Neutrophil (primary cell): ENCODE data around the gene TPRA1.

Source experiments
- H3K27ac ChIP-seq: fragments of 200-600 bp; sonication (generic); 2 replicates; pipeline ENCODE4 v1.5.1; 2016; ENCODE audit warnings: mild to moderate bottlenecking, moderate library complexity
- H3K27me3 ChIP-seq: fragments of 200-600 bp; sonication (generic); 2 replicates; pipeline ENCODE4 v1.6.0; 2016; ENCODE audit warnings: mild to moderate bottlenecking
- H3K36me3 ChIP-seq: fragments of 200-600 bp; sonication (generic); 2 replicates; pipeline ENCODE4 v1.5.1; 2017
- H3K4me1 ChIP-seq, 2 experiments: fragments of 200-600 bp in 1 of 2; sonication (generic) in 1 of 2; 1 replicate in 1 of 2; 2 replicates in 1 of 2; pipeline versions ENCODE4 v1.5.1 to v1.6.1; 2013 to 2016; ENCODE audit warnings: low read depth in 1 of 2, low read length in 1 of 2, mild to moderate bottlenecking in 1 of 2, moderate library complexity in 1 of 2; ENCODE audit not compliant: control insufficient read depth in 1 of 2, insufficient read depth in 1 of 2
- H3K4me3 ChIP-seq, 2 experiments: fragments of 200-600 bp in 1 of 2; sonication (generic) in 1 of 2; 1 replicate in 1 of 2; 2 replicates in 1 of 2; pipeline ENCODE4 v1.5.1; 2013 to 2016; ENCODE audit warnings: low read depth in 1 of 2, low read length in 1 of 2, mild to moderate bottlenecking in 1 of 2, moderate library complexity in 1 of 2
- H3K9me3 ChIP-seq: fragments of 200-600 bp; sonication (generic); 2 replicates; pipeline ENCODE4 v1.5.1; 2016
- TF ChIP-seq, protein P1 (sequence below): fragments of 200-600 bp; sonication (generic); IDR thresholded peaks from 2 replicates; pipeline ENCODE4 v1.5.1; 2016; ENCODE audit warnings: antibody characterized with exemption

TPRA1 gene

DNA sequence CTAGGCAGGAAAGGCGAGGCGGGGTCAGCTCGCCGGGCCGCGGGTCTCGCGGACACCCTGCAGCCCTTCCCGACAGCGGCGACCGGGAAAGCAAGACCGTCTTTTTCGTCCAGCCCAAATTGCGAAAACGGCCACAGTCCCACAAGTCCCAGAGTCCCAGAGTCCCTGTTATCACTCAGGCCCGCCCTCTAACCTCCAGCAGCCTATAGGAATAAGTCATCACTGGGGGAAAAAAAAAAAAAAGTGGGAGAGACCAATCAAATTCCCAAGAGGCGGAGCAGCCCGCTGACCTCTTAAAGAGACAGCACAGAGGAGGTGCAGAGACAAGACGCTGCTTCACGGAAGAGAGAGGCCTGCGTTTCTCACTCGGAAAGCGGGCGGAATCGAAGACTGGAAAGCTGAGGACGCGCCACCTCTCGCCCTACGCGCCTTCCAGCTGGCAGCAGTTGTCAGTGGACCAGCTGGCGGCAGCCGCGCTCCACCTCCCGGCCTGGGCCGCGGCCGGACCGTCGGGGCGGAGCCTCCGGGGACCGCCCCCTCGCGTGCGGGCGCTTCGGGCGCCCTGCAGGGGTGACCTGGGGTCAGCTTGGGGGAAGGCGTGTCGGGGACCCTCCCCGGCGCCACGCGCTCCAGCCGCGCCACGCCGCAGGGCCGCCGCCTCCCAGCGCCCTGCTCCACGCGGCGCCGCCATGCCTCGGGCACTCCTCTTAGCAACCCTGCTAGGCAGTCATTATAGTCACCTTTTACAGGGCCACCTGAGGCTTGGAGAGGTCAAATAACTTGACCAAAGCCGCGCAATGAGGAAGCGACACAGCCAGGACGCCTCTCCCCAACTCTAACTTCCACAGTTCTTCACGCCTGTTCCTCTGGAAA is at the start of gene TPRA1:
Gene TPRA1, minus strand, starts transcription at position 141 of the 873 bp plus-strand sequence. CDS start 10,587 bp downstream, outside the sequence.
- H3K27ac ChIP-seq: peak within 1 kb of the TSS; percentile 94
- H3K36me3 ChIP-seq: no peaks in the 10 kb centered on the region
- no peaks in the 10 kb centered on the region for H3K27me3 ChIP-seq
- peak within 1 kb of the TSS; percentile 92 to 95 for H3K4me3 ChIP-seq
- TF ChIP-seq, protein P1, sequence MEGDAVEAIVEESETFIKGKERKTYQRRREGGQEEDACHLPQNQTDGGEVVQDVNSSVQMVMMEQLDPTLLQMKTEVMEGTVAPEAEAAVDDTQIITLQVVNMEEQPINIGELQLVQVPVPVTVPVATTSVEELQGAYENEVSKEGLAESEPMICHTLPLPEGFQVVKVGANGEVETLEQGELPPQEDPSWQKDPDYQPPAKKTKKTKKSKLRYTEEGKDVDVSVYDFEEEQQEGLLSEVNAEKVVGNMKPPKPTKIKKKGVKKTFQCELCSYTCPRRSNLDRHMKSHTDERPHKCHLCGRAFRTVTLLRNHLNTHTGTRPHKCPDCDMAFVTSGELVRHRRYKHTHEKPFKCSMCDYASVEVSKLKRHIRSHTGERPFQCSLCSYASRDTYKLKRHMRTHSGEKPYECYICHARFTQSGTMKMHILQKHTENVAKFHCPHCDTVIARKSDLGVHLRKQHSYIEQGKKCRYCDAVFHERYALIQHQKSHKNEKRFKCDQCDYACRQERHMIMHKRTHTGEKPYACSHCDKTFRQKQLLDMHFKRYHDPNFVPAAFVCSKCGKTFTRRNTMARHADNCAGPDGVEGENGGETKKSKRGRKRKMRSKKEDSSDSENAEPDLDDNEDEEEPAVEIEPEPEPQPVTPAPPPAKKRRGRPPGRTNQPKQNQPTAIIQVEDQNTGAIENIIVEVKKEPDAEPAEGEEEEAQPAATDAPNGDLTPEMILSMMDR: peak; percentile 63
- H3K9me3 ChIP-seq: no peaks in the 10 kb centered on the region
- peaks cover 36 to 41% of the 10 kb centered on the region in 2 experiments for H3K4me1 ChIP-seq

DNA sequence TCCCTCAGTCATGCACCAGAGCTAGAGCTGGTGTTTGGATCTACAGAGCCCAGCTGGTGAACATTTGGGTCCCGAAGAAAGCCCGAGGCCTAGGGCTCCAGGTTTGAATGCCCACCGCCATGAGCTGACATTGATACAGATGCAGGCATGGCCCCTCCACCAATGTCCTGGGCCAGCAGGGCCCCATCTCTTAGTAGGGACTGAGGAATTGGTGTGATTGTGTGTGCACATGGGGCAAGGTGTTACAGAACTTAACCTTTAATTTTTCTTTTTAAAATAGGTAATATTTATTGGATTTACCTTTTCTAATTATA is 49.5 kb upstream of the TPRA1 start:
- Histone ChIP-seq H3K9me3 (no peaks in the 10 kb centered on the region), H3K36me3 (no peaks in the 10 kb centered on the region), H3K27me3 (no peaks in the 10 kb centered on the region), H3K4me3 (no peak overlapping the region), H3K4me1 (no peaks in the 10 kb centered on the region), H3K27ac (no peak overlapping the region)
- TF ChIP-seq, protein P1: no peak

DNA sequence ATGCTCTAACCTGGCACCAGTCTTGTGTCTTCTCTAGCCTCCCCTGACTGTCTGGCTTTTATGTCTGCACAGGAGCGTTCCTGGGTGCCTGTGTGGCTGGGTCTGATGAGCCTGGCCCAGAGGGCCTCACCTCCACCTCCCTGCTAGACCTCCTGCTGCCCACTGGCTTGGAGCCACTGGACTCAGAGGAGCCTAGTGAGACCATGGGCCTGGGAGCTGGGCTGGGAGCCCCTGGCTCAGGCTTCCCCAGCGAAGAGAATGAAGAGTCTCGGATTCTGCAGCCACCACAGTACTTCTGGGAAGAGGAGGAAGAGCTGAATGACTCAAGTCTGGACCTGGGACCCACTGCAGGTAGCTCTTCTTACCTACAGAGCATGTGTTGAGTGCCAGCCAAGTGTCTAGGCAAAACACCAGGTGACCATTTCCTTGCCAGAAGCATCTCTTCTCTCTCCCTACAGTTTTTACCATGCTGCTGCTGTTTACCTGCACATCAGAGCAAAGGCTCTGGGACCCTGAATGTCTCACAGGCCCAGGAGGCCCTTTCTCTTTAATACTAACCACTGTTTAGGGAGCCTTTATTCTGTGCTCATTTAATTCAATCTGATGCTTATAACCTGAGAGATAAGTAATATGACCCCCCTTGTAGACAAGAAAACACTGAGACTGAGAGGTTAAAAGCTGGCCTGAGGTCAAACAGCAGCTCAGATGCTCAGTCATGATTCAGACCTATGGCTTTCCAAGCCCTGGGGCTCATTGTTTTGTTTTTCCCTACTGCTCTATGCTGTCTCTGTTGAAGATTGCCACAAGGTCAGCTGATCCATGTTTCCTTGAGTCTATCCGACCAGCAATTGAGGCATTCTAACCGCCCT is 48.9 kb upstream of the TPRA1 start:
- H3K27ac ChIP-seq: no peak overlapping the region
- no peaks in the 10 kb centered on the region for H3K9me3 ChIP-seq
- no peak overlapping the region for H3K4me3 ChIP-seq
- no peaks in the 10 kb centered on the region for H3K27me3 ChIP-seq
- H3K36me3 ChIP-seq: no peaks in the 10 kb centered on the region
- TF ChIP-seq, protein P1: no peak
- no peaks in the 10 kb centered on the region for H3K4me1 ChIP-seq

DNA sequence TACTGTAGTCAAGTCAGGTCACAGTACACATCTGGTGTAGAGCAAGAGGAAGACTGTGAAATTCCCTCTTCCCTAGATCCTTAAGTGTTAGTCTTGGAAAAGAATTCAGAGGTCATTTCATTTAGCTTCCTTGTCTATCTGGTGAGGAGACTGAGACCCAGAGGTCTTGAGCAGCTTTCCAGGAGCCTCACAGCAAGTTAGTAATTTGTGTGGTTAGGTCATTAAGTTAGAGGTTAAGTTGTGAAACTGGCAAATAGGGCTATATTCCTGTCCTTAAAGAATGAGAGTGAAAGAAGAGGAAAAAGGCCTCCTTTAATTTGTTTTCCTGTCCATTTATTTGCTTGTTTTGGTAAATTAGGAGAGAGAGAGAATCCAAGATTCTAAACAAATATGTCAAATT is 47.4 kb upstream of the TPRA1 start:
- Histone ChIP-seq H3K27ac (no peak overlapping the region), H3K4me1 (no peaks in the 10 kb centered on the region), H3K9me3 (no peaks in the 10 kb centered on the region), H3K4me3 (no peak overlapping the region), H3K36me3 (no peaks in the 10 kb centered on the region), H3K27me3 (no peaks in the 10 kb centered on the region)
- TF ChIP-seq, protein P1: no peak

DNA sequence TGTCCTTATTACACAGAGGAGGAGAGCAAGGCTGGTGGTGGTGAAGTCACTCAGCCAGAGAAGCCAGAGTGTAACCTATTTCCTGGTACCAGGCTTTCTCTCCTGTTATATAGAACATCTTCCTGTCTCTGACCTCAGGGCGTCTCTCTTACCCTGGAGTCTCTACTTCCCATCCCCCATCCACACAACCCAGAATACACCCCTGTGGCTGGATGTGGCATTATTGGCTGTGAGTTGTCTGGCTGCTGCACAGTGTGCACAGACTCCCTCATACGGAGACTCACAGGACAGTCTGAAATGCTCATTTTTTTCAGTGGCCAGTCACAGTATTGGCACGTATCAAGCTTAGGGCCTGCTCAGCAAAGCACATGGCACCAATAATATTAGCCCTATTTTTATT is 47.0 kb upstream of the TPRA1 start:
- TF ChIP-seq, protein P1: no peak
- H3K4me1 ChIP-seq: no peaks in the 10 kb centered on the region
- no peak overlapping the region for H3K27ac ChIP-seq
- no peaks in the 10 kb centered on the region for H3K36me3 ChIP-seq
- peaks cover under 1% of the 10 kb centered on the region for H3K27me3 ChIP-seq
- H3K9me3 ChIP-seq: no peaks in the 10 kb centered on the region
- H3K4me3 ChIP-seq: no peak overlapping the region
